NCI-H460 (cell line): ENCODE results near the gene PFKP. TPM values are rescaled to one million over a fixed set of nuclear protein-coding genes. Genes with fewer than 3 reads are reported as not detected.
"Not testable (repeated sequence)": the region's sequence is repeated elsewhere in the genome, so short reads cannot be mapped to it uniquely, and the experiment has no call there.

ENCODE experiments used
- DNase-seq: peaks from one replicate; pipeline ENCODE4 v3.0.0-alpha.2; 2016; ENCODE audit warnings: low read depth; ENCODE audit errors: extremely low read depth
- total RNA-seq: library from RNA; depleted of rRNA; stranded (reverse); fragments of >200 nt; shearing (Covaris generic); gene quantifications from 2 replicates; pipeline ENCODE4 v1.2.3, GENCODE V29; 2014

The PFKP gene
- total RNA-seq, 1 experiment from 2014 or later, result 190 TPM

DNA sequence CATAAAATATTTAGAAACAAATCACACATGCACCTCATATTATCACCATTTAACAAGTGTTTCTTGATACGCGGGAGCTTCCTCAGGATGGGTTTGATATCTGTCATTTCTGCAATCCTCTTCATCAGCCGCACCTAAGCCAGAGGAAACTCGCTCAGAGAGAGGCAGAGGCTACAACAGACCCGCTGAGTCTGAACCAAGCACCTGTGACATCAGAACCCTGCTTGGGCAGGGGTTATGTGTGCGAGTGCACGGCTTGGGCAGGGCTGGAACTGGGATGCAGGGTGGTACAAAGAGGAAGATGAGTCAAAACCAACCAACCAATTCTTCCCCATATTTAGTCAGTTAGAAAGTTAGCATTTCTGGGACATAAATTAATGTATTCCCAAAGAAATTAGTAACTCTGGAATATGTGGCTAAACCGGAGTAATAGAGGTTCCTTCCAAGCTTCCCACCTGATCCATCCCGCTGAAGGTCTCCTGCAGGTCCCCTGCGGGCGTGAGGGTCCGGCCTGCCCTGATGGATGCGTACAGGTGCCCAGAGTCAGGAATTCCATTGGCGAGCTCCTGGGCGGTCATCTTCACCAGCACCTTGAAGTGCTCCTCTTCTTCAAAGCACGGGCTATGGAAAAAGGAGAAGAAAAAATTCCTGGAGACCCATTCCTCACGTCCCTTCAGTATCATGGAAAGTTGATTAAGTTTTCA, 79.9 kb downstream of the PFKP start:
- no peak for DNase-seq

GRCh38 chr10:3148041-3148440, 80.7 kb downstream of the PFKP start:
- no peak for DNase-seq

DNA sequence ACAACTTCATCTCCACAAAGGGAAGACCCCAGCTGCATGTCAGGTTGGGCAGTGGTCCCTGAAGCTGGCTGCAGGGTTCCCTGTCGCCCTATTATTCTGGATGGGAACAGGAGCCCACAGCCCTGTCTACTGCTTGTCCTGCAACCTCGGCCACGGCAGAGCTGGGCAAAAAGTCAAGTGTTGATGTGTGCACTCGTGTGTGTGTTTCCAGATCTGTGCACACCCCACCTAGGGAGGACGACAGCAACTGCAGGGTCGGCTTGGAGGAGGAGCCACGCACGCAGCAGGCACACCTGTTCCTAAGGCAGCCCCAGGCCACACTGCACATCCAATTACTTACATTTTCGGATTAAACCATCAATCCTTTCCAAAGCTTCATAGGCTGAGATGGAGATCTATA, 81.6 kb downstream of the PFKP start:
- DNase-seq, result no peak

- no peak for DNase-seq
Measured at GRCh38 chr10:3149918-3150317, 82.6 kb downstream of the PFKP start.

- DNase-seq, result no peak
Measured at GRCh38 chr10:3150366-3150765, 83.0 kb downstream of the PFKP start.

GRCh38 chr10:3150961-3151360, 83.6 kb downstream of the PFKP start:
- DNase-seq, result no peak

- no peak for DNase-seq
Measured at GRCh38 chr10:3151889-3152565, 84.7 kb downstream of the PFKP start.

DNA sequence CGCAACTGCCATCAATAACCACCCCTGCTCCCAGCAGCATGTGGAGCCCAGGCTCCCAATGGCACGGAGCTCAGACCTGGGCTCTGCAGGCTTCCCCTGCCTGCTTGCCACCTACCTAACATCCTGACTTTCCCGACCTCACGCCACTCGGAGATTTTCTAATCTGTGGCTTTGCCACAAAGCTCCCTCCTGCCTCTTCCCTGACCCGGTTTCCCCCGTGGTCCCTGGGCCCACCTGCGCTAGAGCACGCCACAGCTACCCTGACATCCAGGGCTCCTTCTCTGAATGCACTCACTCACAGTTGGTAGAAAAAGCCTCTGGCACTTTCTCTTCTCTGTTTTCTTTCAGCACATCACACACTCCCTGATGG, 85.2 kb downstream of the PFKP start:
- DNase-seq, result no peak

DNA sequence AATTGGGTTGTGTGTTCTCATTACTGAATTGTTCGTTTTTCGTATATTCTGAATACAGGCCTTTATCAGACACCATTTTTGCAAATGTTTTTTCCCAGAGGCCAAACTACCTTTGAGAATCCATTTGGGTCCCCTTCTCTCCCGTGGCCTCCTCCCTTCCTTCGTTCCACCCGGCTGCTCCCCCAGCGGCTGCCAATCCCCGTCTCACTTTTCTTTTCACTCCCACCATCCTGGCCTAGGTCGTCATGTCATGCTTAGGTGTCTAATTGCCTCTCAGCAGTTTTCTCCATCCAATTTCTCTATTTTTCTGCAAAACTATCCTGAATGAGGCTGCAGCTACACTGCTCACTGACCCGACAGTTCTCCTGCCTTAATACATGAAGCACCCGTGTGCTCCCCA, 87.3 kb downstream of the PFKP start:
- no peak for DNase-seq

DNA sequence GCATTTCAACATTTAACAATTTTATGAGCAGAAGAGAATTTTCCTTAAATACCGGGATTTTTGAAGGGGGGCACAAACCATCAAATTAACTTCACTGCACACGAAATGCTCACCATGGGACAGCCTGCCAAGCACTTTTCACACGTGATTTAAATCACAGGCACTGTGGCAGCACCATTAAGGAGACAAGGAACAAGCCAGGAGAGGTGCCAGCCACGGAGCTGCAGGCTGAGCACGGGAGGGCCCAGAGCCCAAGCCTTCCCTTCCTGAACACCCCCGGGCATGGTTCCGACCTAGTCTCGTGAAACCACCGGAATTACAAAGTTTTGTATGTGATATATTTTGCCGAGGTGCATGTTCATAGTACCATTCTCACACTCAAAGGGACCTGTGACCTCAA, 91.8 kb downstream of the PFKP start:
- no peak for DNase-seq

DNA sequence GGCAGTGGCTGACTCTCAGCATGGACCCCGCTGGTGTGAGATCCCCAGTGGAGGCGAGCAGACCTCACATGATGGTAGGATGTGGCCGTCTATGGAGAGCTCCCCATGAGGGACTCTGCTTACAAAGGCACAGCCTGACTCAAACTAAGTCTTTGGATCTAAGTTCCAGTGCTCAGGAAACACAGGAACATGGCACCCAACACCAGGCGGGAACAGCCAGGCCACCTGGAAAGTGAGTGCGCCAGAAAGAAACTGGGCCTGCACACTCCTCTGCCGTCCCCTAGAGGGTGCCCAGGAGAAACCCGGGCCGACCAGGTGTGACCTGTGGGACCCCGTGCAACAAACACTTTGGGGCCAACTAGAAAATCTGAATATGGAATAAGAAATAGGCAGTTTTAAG, 95.2 kb downstream of the PFKP start:
- no peak for DNase-seq

DNA sequence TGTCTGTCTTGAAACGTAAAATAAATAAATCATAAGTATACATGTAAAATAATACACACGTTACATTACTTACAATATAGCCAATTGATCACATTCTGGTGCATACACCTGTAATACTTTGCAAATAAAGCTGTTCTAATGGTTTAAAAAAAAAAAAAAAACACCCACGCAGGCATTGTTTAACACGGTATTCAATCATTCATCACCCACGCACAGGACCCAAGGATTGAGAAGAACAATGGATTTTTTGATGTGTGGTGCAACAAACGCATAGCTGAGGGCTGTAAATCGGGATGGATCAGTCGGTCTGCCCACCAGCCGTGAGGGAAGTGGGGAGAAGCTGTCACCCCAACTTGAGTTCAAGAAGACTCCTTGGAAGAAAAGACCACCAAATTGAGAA, 96.5 kb downstream of the PFKP start:
- no peak for DNase-seq

GRCh38 chr10:3165196-3165595, 97.8 kb downstream of the PFKP start:
- no peak for DNase-seq

DNA sequence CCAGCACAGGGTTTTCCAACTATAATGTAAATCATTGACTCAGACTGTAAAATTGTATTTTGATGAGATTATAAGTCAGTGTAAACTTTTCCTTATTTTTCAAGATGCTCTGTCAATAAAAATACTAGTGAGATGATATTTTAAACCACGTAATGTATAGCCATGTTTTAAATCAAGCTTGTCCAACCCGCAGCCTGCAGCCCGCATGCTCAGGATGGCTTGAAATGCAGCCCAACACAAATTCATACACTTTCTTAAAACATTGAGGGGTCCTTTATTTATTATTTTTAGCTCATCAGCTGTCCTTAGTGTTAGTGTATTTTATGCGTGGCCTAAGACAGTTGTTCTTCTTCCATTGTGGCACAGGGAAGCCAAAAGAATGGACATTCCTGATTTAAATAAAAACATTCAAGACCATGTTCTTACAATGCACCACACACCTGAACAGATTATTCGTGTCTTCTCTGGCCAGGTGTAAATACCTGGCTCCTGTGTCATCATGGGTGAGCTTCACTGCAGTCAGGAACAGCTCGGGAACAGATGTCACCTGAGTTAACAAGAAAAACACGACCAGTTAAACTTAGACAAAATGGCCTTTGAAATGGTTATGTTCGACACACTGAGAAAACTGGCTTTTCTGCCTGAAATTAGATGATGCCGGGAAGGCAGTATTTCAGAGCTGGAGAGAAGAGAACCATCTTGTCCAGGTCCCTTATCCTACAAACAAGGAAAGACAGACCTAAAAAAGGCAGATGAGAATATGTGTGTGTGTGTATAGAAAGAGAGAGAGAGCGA, 99.3 kb downstream of the PFKP start:
- DNase-seq, result no peak

GRCh38 chr10:3167611-3168330, 100.4 kb downstream of the PFKP start:
- DNase-seq, result no peak

GRCh38 chr10:3169271-3169670, 101.9 kb downstream of the PFKP start:
- no peak for DNase-seq

DNA sequence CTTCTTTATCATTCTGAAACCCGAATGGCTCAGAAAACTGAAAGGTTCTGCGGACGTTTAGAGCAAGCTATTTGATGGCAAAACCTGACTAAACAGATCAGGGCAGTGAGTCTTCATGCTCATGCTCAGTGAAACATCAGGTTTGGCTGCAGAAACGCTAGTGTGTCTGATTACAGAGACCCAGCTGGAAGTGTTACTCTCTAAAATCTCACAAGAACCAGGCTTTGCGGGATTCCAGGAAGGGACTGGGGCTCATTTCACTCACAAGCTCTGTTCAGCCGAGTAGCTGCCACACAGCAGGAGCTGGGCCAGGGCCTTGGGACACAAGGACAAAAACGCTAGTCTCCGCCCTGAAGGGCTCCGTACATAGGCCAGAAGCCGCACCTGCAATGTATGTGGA, 102.3 kb downstream of the PFKP start:
- no peak for DNase-seq

GRCh38 chr10:3171488-3171887, 104.1 kb downstream of the PFKP start:
- not testable (repeated sequence) for DNase-seq

DNA sequence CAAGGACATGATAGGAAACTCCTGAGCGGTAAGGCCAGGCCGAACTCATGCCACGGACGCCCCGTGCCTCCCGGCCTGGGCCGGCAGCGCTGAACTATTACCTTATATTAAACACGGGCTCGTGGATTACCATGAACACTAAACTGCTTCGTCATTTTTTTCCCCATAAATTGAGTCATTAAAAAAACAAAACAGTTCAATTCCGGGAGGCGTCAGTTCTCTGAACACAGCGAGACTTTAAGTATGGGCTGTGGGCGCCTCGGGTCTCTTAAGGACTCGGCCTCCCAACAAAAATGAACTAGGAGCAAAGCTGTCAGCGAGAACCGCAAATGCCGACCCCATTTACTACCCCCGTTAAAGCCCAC, 104.7 kb downstream of the PFKP start:
- peak; percentile 54 for DNase-seq

DNA sequence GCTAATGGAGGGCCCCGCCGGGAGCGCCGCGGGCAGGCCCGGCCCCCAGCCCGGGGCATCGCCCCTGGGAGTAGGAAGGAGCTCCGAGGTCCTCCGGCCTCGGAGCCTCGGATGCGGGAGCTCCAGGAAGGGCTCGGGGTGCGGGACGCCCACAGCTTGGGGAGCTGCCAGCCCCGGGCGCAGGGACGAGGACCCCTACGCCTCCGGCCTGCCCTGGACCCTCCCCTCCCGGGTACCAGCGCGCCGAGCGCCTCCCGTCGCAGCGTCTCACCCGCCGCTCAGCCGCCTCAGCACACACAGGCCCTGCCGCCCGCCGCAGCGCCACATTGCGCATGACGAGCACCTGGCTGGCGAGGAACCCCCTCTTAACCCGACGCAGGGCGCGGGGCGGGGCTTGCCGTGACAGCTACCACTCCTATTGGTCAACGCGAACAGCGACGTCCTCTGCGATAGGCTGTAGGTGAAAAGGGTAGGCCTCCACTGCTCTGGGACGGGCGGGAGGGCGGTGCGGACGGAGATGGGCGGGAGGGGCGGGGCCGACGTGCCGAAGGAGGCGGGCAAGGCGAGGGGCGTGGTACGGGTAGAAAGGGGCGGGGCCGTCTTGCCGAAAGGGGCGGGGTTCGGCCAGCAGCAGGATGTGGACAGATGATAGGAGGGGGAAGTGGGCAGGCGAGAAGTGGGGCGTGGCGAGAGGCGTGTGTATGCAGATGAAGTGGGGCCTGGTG, 105.3 kb downstream of the PFKP start, which contains the start of gene PITRM1:
Gene PITRM1 (minus strand): TSS at position 337 of the 725 bp plus-strand sequence. CDS start 10 bp downstream, at position 327.
- DNase-seq, result peak; percentile 97
